DND-41 (cell line): ENCODE data around the gene CRAMP1.

ENCODE experiments used
- EZH2 ChIP-seq: IDR thresholded peaks from 3 replicates; pipeline ENCODE4 v1.6.1; 2012; ENCODE audit warnings: borderline replicate concordance, low read depth, mild to moderate bottlenecking, moderate library complexity, low read length, inconsistent platforms; ENCODE audit not compliant: severe bottlenecking
- TF ChIP-seq, protein P1 (sequence below): IDR thresholded peaks from 2 replicates; pipeline ENCODE4 v1.5.1; 2012; ENCODE audit warnings: borderline replicate concordance, low read length, moderate library complexity, mild to moderate bottlenecking; ENCODE audit not compliant: poor library complexity, severe bottlenecking; ENCODE audit errors: extremely low read depth

DNA sequence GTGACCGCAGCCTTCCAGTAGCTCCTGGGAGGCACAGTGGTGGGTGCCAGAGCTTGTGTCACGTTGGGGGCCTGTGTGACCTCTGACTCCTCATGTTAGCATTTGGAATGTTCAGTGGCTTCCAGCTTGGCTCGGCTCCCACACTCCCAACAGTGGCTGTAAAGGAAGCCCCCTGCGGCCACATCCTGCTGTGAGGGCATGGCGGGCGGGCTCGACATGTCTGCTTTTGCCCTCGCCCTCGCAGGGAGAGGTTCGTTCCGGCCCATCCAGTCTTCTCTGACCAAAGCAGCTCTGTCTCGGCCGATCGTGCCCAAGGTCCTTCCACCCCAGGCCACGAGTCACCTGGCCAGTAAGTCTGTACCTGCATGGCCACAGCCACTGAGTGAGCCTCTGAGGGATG lies 53.7 kb downstream of the CRAMP1 start:
- TF ChIP-seq, protein P1, sequence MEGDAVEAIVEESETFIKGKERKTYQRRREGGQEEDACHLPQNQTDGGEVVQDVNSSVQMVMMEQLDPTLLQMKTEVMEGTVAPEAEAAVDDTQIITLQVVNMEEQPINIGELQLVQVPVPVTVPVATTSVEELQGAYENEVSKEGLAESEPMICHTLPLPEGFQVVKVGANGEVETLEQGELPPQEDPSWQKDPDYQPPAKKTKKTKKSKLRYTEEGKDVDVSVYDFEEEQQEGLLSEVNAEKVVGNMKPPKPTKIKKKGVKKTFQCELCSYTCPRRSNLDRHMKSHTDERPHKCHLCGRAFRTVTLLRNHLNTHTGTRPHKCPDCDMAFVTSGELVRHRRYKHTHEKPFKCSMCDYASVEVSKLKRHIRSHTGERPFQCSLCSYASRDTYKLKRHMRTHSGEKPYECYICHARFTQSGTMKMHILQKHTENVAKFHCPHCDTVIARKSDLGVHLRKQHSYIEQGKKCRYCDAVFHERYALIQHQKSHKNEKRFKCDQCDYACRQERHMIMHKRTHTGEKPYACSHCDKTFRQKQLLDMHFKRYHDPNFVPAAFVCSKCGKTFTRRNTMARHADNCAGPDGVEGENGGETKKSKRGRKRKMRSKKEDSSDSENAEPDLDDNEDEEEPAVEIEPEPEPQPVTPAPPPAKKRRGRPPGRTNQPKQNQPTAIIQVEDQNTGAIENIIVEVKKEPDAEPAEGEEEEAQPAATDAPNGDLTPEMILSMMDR, result no peak
- TF ChIP-seq EZH2, result no peak
